ENCODE measurements around the gene DCDC2C.
A peak's percentile ranks its signal among the peaks of the same experiment; 100 is the strongest.
"Not testable (repeated sequence)": the region's sequence is repeated elsewhere in the genome, so short reads cannot be mapped to it uniquely, and the experiment has no call there.

The DCDC2C gene

DNA sequence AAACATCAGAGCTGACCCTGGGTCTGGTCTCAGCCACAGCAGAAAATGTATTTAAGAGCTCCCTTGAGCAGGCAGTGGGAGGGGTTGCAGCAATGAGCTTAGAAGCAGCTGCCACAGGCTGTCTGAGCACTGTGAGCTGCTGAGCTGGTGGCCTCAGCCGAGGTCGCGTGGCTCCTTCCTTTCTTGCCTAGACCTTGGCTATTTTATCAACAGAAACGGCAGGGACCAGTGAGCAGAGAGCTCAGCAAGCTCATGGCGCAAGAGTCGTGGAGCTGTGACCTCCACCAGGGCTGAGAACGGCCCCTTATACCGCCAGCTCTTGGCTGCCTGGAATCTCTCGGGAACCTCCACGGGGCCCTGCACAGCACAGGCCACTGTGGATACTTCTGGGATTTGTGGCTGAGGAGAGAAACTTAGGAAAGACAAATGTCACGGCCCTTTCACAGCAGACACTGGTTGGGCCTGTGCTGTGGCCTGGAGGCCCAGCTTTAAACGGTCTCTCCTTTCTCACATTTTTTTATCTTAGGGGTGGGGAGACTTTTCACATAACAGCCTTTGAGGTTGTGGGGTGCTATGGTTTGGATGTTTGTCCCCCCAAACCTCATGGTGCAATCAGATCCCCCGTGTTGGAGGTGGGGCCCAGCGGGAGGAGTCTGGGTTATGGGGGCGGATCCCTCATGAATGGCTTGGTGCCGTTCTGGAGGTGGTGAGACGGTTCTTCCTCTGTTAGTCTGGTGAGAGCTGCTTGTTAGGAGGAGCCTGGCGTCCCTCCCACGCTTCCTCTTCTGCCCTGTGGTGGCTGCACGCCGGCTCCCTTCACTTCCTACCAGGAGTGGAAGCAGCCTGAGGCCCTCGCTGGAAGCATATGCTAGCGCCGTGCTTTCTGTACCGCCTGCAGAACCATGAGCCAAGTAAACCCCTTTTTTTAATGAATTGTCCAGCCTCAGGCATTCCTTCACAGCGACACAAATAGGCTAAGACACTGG lies 43.6 kb upstream of the DCDC2C start:
- Histone ChIP-seq H3F3A (ENCODE audit: insufficient read depth, low read length) (peaks cover 8% of the 10 kb centered on the region), H3K9me3 (ENCODE audit: low read length) (no peaks in the 10 kb centered on the region), H3K9ac (ENCODE audit: low read length) (peak overlapping the region; percentile 82), H2AFZ (ENCODE audit: low read length) (no peak overlapping the region), H3K4me1 (ENCODE audit: insufficient read depth, low read length, severe bottlenecking) (peaks cover 93% of the 10 kb centered on the region), H3K4me2 (ENCODE audit: low read length) (peak overlapping the region; percentile 60), H3K9me2 (ENCODE audit: low read depth, low read length) (no peaks in the 10 kb centered on the region), H3K36me3 (ENCODE audit: insufficient read depth, low read length) (no peaks in the 10 kb centered on the region), H3K27me3 (ENCODE audit: insufficient read depth, low read length) (no peaks in the 10 kb centered on the region), H3K27ac (ENCODE audit: low read depth, low read length, poor library complexity, severe bottlenecking) (peak overlapping the region; percentile 99), H3K4me3 (ENCODE audit: low read depth, low read length, poor library complexity, severe bottlenecking) (peak overlapping the region; percentile 36), H3K79me2 (ENCODE audit: insufficient read depth, low read length) (no peaks in the 10 kb centered on the region), H4K20me1 (ENCODE audit: insufficient read depth, low read length) (no peaks in the 10 kb centered on the region)
- no peak for TF ChIP-seq EZH2 (IDR thresholded peaks at IDR 0.05; ENCODE audit: borderline replicate concordance, low read length)
- TF ChIP-seq, protein P1, sequence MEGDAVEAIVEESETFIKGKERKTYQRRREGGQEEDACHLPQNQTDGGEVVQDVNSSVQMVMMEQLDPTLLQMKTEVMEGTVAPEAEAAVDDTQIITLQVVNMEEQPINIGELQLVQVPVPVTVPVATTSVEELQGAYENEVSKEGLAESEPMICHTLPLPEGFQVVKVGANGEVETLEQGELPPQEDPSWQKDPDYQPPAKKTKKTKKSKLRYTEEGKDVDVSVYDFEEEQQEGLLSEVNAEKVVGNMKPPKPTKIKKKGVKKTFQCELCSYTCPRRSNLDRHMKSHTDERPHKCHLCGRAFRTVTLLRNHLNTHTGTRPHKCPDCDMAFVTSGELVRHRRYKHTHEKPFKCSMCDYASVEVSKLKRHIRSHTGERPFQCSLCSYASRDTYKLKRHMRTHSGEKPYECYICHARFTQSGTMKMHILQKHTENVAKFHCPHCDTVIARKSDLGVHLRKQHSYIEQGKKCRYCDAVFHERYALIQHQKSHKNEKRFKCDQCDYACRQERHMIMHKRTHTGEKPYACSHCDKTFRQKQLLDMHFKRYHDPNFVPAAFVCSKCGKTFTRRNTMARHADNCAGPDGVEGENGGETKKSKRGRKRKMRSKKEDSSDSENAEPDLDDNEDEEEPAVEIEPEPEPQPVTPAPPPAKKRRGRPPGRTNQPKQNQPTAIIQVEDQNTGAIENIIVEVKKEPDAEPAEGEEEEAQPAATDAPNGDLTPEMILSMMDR (IDR thresholded peaks at IDR 0.05; ENCODE audit: low read length) = no peak

DNA sequence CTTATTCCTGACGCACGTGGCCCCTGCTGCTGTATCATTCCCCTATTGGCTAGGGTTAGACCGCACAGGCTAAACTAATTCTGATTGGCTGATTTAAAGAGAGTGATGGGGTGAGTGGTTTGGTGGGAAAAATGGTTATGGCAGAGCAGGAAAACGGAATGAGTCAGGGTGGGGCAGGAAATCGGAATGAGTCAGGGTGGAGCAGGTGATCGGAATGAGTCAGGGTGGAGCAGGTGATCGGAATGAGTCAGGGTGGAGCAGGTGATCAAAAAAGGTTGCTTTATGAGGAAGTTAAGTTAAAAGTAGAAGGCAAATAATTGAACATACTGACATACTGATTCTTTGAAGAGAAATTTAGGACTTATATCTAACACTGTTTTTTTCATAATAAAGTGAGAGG lies 42.7 kb upstream of the DCDC2C start:
- not testable (repeated sequence) for H3K4me3 ChIP-seq (ENCODE audit: low read depth, low read length, poor library complexity, severe bottlenecking); H3K79me2 ChIP-seq (ENCODE audit: insufficient read depth, low read length); H3K27me3 ChIP-seq (ENCODE audit: insufficient read depth, low read length); H3K36me3 ChIP-seq (ENCODE audit: insufficient read depth, low read length); H4K20me1 ChIP-seq (ENCODE audit: insufficient read depth, low read length); H3K9me3 ChIP-seq (ENCODE audit: low read length); H3K9me2 ChIP-seq (ENCODE audit: low read depth, low read length); H2AFZ ChIP-seq (ENCODE audit: low read length); H3F3A ChIP-seq (ENCODE audit: insufficient read depth, low read length)
- Histone ChIP-seq H3K4me1 (ENCODE audit: insufficient read depth, low read length, severe bottlenecking) (peaks cover 84% of the 10 kb centered on the region), H3K4me2 (ENCODE audit: low read length) (peak overlapping the region; percentile 60; the same call in 1 of the 2 replicates), H3K9ac (ENCODE audit: low read length) (peak overlapping the region; percentile 56; the same call in 1 of the 2 replicates), H3K27ac (ENCODE audit: low read depth, low read length, poor library complexity, severe bottlenecking) (peak overlapping the region; percentile 99)

DNA sequence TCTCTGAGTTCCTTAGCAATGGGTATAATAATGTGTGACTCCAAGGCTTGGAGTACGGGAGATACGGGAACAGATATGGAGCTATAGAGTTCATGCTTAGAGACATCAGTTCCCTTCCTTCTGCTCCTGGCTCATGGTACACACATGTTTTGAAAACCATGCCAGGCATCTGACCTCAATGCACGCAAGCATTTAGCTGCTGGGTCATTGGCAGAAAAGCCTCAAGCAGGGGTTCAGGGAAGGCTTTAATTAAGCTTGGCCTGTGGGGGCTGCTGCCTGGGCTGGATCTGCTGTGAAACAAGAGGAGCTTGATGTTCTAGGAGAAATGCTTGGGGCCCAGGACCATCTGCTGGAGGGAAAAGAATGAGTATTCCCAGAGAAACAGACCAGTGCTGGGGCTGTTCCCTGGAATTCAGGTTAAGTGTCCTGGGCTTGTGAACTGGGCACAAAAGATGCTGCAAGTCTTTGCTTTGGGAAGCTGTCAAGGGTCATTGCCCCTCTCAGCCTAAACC lies 42.2 kb upstream of the DCDC2C start:
- Histone ChIP-seq H3K4me1 (ENCODE audit: insufficient read depth, low read length, severe bottlenecking) (peaks cover 84% of the 10 kb centered on the region), H3K9me2 (ENCODE audit: low read depth, low read length) (no peaks in the 10 kb centered on the region), H3K9ac (ENCODE audit: low read length) (peak overlapping the region; percentile 56; the same call in 1 of the 2 replicates), H3K79me2 (ENCODE audit: insufficient read depth, low read length) (no peaks in the 10 kb centered on the region), H4K20me1 (ENCODE audit: insufficient read depth, low read length) (no peaks in the 10 kb centered on the region), H3K27me3 (ENCODE audit: insufficient read depth, low read length) (no peaks in the 10 kb centered on the region), H2AFZ (ENCODE audit: low read length) (no peak overlapping the region), H3K9me3 (ENCODE audit: low read length) (no peaks in the 10 kb centered on the region), H3K4me2 (ENCODE audit: low read length) (peak overlapping the region; percentile 32; the same call in 1 of the 2 replicates), H3K27ac (ENCODE audit: low read depth, low read length, poor library complexity, severe bottlenecking) (peak overlapping the region; percentile 99), H3K36me3 (ENCODE audit: insufficient read depth, low read length) (no peaks in the 10 kb centered on the region), H3K4me3 (ENCODE audit: low read depth, low read length, poor library complexity, severe bottlenecking) (no peak overlapping the region), H3F3A (ENCODE audit: insufficient read depth, low read length) (peaks cover 8% of the 10 kb centered on the region)
- TF ChIP-seq EZH2 (IDR thresholded peaks at IDR 0.05; ENCODE audit: borderline replicate concordance, low read length) = no peak
- TF ChIP-seq, protein P1 (IDR thresholded peaks at IDR 0.05; ENCODE audit: low read length) = no peak
